BJ (cell line): ENCODE measurements around the gene IMPA2. TPM values are rescaled to one million over a fixed set of nuclear protein-coding genes. Genes with fewer than 3 reads are reported as not detected.
"Not testable (repeated sequence)": the region's sequence is repeated elsewhere in the genome, so short reads cannot be mapped to it uniquely, and the experiment has no call there.

Experiments used
- CTCF ChIA-PET: fragments of 350-600 bp; formaldehyde crosslinking; extraction: SDS; loops from one replicate; lab custom pipeline; 2021; ENCODE audit warnings: antibody characterized with exemption, inconsistent platforms; lab: Yijun Ruan, JAX
- POLR2A ChIA-PET: fragments of 300-600 bp; sonication (Branson Sonifier 250); formaldehyde crosslinking; extraction: SDS; loops from one replicate; lab custom pipeline; 2021; ENCODE audit warnings: antibody characterized with exemption; lab: Charles Lee
- DNase-seq: peaks from one replicate; pipeline ENCODE4 v3.0.0-alpha.2; 2011; ENCODE audit warnings: low read depth
- H3K27me3 ChIP-seq: 2 replicates; pipeline ENCODE4 v1.6.0; 2011; ENCODE audit warnings: low read length; ENCODE audit not compliant: control insufficient read depth, insufficient read depth
- H3K36me3 ChIP-seq: 2 replicates; pipeline ENCODE4 v1.5.1; 2011; ENCODE audit warnings: low read length; ENCODE audit not compliant: control insufficient read depth, insufficient read depth
- H3K4me3 ChIP-seq: 2 replicates; pipeline ENCODE4 v1.5.1; 2011; ENCODE audit warnings: low read depth, mild to moderate bottlenecking, control low read depth, low read length
- polyA plus RNA-seq: library from polyadenylated mRNA; depleted of rRNA; stranded (reverse); fragments of >200 nt; gene quantifications from 2 replicates; pipeline ENCODE4 v1.2.3, GENCODE V29; 2011
- TF ChIP-seq, protein P1 (sequence below): IDR thresholded peaks from 2 replicates; pipeline ENCODE4 v1.5.1; 2011; ENCODE audit warnings: low read depth, mild to moderate bottlenecking, control low read depth, inconsistent platforms, low read length, moderate library complexity; ENCODE audit not compliant: insufficient read depth

Gene IMPA2
- polyA plus RNA-seq, 1 experiment = 22.8 TPM

DNA sequence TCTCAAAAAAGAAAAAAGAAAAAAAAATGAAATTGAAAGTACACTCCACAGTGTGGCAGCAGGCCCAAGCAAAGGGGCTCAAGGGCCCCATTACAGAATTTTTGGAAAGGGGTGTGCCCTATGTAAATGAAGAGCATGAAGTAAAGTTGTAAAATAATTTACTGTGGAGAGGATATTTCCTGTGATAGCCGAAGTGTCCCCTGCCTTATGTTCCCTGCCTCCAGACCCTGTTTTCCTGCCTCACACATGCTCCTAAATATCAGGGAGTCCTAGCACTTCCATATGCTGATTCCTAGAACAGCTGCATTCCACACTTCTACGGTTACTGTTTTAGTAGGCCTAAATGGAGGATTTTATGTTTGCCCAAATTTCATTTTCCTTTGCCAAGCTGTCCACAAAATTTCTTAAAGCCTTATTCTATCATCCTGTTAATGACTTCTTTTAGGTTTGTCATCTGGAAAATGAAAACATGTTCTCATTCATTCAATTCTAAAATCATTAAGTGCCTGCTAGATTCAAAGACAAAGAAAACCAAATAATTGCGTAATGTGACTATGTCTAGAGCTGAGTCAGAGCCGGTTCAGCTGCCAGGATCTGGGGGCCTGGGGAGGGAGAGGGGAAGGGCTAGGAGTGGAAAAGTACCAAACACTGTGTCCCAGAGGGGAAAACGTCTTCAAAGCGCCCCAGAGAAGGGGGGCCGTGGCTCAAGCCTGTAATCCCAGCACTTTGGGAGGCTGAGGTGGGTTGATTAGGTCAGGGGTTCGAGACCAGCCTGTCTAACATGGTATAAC, 25.9 kb upstream of the IMPA2 start:
- Histone ChIP-seq H3K4me3 (no peak overlapping the region), H3K36me3 (no peaks in the 10 kb centered on the region), H3K27me3 (no peaks in the 10 kb centered on the region)
- CTCF ChIA-PET = interaction anchor here (1.2 to 3.9 kb wide), 4 partner anchors 9 to 83 kb away, joined by 3 to 19 read pairs (median 6); no protein-coding TSS in a partner anchor
- POLR2A ChIA-PET = interaction anchor here (0.7 to 0.9 kb wide), 2 partner anchors 21 to 991 kb away, joined by 3 read pairs; no protein-coding TSS in a partner anchor
- DNase-seq = peak; percentile 71
- TF ChIP-seq, protein P1, sequence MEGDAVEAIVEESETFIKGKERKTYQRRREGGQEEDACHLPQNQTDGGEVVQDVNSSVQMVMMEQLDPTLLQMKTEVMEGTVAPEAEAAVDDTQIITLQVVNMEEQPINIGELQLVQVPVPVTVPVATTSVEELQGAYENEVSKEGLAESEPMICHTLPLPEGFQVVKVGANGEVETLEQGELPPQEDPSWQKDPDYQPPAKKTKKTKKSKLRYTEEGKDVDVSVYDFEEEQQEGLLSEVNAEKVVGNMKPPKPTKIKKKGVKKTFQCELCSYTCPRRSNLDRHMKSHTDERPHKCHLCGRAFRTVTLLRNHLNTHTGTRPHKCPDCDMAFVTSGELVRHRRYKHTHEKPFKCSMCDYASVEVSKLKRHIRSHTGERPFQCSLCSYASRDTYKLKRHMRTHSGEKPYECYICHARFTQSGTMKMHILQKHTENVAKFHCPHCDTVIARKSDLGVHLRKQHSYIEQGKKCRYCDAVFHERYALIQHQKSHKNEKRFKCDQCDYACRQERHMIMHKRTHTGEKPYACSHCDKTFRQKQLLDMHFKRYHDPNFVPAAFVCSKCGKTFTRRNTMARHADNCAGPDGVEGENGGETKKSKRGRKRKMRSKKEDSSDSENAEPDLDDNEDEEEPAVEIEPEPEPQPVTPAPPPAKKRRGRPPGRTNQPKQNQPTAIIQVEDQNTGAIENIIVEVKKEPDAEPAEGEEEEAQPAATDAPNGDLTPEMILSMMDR = no peak

DNA sequence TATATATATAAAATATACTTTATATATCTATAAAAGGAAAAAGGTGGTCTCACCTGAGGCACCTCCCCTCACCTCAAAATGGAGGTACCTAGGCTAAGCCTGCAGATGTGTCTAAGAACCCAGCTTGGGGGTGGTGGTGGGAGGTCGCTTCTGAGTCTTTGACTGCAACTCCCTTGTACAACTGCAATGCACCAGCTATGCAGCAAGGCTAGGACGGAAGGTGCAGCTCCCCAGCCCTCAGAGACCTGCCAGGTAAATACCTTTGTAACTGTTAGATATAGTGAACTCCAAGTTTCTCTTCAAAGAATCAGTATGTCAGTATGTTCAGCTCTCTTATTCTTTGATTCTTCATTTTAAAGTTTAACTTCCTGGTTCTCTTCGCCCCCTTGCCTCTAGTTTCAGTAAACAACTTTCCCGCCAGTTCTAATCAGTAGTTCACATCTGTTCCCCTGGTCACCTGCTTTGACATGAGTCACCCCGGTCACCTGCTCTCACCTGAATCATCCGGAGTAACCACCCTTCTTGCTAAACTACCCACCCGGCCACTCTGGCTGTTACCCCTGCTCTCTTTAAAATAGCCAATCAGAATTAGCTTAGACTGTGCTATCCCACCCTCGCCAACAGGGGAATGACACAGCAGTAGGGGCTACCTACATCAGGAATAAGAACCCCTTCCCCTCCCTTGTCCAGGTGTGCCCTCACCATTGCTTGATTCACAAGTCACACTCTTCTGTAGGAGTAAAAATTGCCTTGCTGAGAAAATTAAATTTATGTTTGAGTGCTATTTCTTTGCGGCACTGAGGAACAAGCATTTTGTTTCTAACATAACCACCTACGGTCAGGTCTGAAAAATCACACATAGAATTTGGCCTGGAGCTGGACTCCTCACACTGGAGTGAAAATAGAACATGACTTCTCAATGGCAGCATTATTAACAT, 24.7 kb upstream of the IMPA2 start:
- no peak overlapping the region for H3K4me3 ChIP-seq
- DNase-seq = no peak
- TF ChIP-seq, protein P1 = no peak
- CTCF ChIA-PET = interaction anchor here (3.9 kb wide), 1 partner anchor 17 kb away, joined by 19 read pairs; no protein-coding TSS in a partner anchor
- H3K36me3 ChIP-seq = no peaks in the 10 kb centered on the region
- POLR2A ChIA-PET = no interaction called here
- no peaks in the 10 kb centered on the region for H3K27me3 ChIP-seq

GRCh38 chr18:11957636-11958035, 23.7 kb upstream of the IMPA2 start:
- POLR2A ChIA-PET = no interaction called here

GRCh38 chr18:11959651-11960050, 21.7 kb upstream of the IMPA2 start:
- CTCF ChIA-PET, DNase-seq, POLR2A ChIA-PET, H3K27me3 ChIP-seq, H3K4me3 ChIP-seq, H3K36me3 ChIP-seq: not testable (repeated sequence)

More at GRCh38 chr18:11957636-11958035, 23.7 kb upstream of the IMPA2 start:
- no peak overlapping the region for H3K4me3 ChIP-seq
- CTCF ChIA-PET = interaction anchor here (1.0 to 3.9 kb wide), 2 partner anchors 16 to 18 kb away, joined by 3 to 19 read pairs; no protein-coding TSS in a partner anchor
- no peaks in the 10 kb centered on the region for H3K27me3 ChIP-seq
- TF ChIP-seq, protein P1 = no peak
- H3K36me3 ChIP-seq = no peaks in the 10 kb centered on the region
- DNase-seq = no peak

GRCh38 chr18:11960743-11961380, 20.4 kb upstream of the IMPA2 start:
- Histone ChIP-seq H3K27me3 (no peaks in the 10 kb centered on the region), H3K36me3 (no peaks in the 10 kb centered on the region), H3K4me3 (no peak overlapping the region)
- TF ChIP-seq, protein P1 = no peak
- ChIA-PET CTCF (interaction anchor here (0.6 kb wide), 1 partner anchor 432 kb away, joined by 3 read pairs; no protein-coding TSS in a partner anchor), POLR2A (no interaction called here)
- no peak for DNase-seq
